Endodermal cell (in vitro differentiated cells): ENCODE data around the gene NAALADL2. TPM values are rescaled to one million over a fixed set of nuclear protein-coding genes. Genes with fewer than 3 reads are reported as not detected.

Experiments
- DNase-seq: peaks from one replicate; pipeline ENCODE4 v3.0.0-alpha.2; 2017
- H3K27ac ChIP-seq: 2 replicates; pipeline ENCODE4 v1.5.1; 2013; ENCODE audit warnings: mild to moderate bottlenecking, low read depth, low read length, moderate library complexity
- H3K27me3 ChIP-seq: 2 replicates; pipeline ENCODE4 v1.6.1; 2013; ENCODE audit warnings: mild to moderate bottlenecking, low read length, moderate library complexity; ENCODE audit not compliant: insufficient read depth, control insufficient read depth, poor library complexity, severe bottlenecking
- H3K36me3 ChIP-seq: 2 replicates; pipeline ENCODE4 v1.7.0; 2013; ENCODE audit warnings: mild to moderate bottlenecking, low read length, moderate library complexity; ENCODE audit not compliant: control insufficient read depth, insufficient read depth
- H3K4me1 ChIP-seq: one replicate; pipeline ENCODE4 v1.7.0; 2013; ENCODE audit warnings: low read length; ENCODE audit not compliant: control insufficient read depth, insufficient read depth
- H3K4me3 ChIP-seq: 2 replicates; pipeline ENCODE4 v1.5.1; 2013; ENCODE audit warnings: mild to moderate bottlenecking, low read length, moderate library complexity
- H3K9ac ChIP-seq: 2 replicates; pipeline ENCODE4 v1.6.1; 2013; ENCODE audit warnings: mild to moderate bottlenecking, low read length, moderate library complexity; ENCODE audit not compliant: poor library complexity, severe bottlenecking; ENCODE audit errors: extremely low read depth
- H3K9me3 ChIP-seq: 2 replicates; pipeline ENCODE4 v1.6.1; 2013; ENCODE audit warnings: mild to moderate bottlenecking, low read length, moderate library complexity; ENCODE audit not compliant: control insufficient read depth
- H3K27ac Mint-ChIP-seq: 2 replicates; pipeline ENCODE4 v1.8.0; 2020; ENCODE audit warnings: mixed read lengths
- H3K27me3 Mint-ChIP-seq: 2 replicates; pipeline ENCODE4 v1.8.0; 2021; ENCODE audit warnings: mild to moderate bottlenecking, mixed read lengths; ENCODE audit not compliant: insufficient read depth
- H3K36me3 Mint-ChIP-seq: 2 replicates; pipeline ENCODE4 v1.8.0; 2020; ENCODE audit warnings: low read depth, mixed read lengths
- H3K4me1 Mint-ChIP-seq: 2 replicates; pipeline ENCODE4 v1.8.0; 2020; ENCODE audit warnings: mixed read lengths
- H3K4me3 Mint-ChIP-seq: 2 replicates; pipeline ENCODE4 v1.8.0; 2020; ENCODE audit warnings: mild to moderate bottlenecking, moderate library complexity, mixed read lengths
- H3K9me3 Mint-ChIP-seq: 2 replicates; pipeline ENCODE4 v1.8.0; 2020; ENCODE audit warnings: mild to moderate bottlenecking, mixed read lengths
- WGBS, 2 experiments: methylation state at CpG; one replicate each; pipeline versions ENCODE4 v1.1.5 to v1.1.7; 2013; ENCODE audit warnings: missing lambda C conversion rate in 2 of 2, mixed read lengths in 1 of 2; ENCODE audit not compliant: insufficient coverage in 1 of 2, insufficient read length in 1 of 2; 5-methylcytosine and 5-hydroxymethylcytosine counted together
- total RNA-seq, 2 donors: library from RNA; stranded (reverse); fragmentation: NEBNext Ultra II Directional in 1 of 2; extraction: Animal tissue kit (Norgen Biotek cat#: 25700) in 1 of 2; gene quantifications; 2 replicates in 1 of 2; 3 replicates in 1 of 2; pipeline ENCODE4 v1.2.1, GENCODE V29; 2021
- TF ChIP-seq, protein P1 (sequence below): fragments of 200-600 bp; sonication (generic); conservative IDR thresholded peaks from 2 replicates; pipeline ENCODE4 v1.5.0; 2021; ENCODE audit warnings: antibody characterized with exemption, mild to moderate bottlenecking

The NAALADL2 gene
- total RNA-seq, 2 donors from 2014 or later = 1.6 to 1.8 TPM

- no peak overlapping the region for H3K27ac ChIP-seq
- H3K36me3 Mint-ChIP-seq = no peaks in the 10 kb centered on the region
- no peaks in the 10 kb centered on the region for H3K27me3 ChIP-seq
- H3K9me3 Mint-ChIP-seq = peaks cover 28% of the 10 kb centered on the region
- no peak overlapping the region for H3K4me3 Mint-ChIP-seq
- H3K4me1 ChIP-seq = no peaks in the 10 kb centered on the region
- H3K9me3 ChIP-seq = peaks cover 12% of the 10 kb centered on the region
- DNase-seq = no peak
- H3K9ac ChIP-seq = no peak overlapping the region
- no peaks in the 10 kb centered on the region for H3K36me3 ChIP-seq
- H3K4me3 ChIP-seq = no peak overlapping the region
- H3K27me3 Mint-ChIP-seq = no peaks in the 10 kb centered on the region
- H3K27ac Mint-ChIP-seq = no peak overlapping the region
- 100% methylated on average over 1 of the region's 2 CpGs; no CpG with 5 or more reads in 1 of the 2 experiments for WGBS, 2 experiments
- TF ChIP-seq, protein P1, sequence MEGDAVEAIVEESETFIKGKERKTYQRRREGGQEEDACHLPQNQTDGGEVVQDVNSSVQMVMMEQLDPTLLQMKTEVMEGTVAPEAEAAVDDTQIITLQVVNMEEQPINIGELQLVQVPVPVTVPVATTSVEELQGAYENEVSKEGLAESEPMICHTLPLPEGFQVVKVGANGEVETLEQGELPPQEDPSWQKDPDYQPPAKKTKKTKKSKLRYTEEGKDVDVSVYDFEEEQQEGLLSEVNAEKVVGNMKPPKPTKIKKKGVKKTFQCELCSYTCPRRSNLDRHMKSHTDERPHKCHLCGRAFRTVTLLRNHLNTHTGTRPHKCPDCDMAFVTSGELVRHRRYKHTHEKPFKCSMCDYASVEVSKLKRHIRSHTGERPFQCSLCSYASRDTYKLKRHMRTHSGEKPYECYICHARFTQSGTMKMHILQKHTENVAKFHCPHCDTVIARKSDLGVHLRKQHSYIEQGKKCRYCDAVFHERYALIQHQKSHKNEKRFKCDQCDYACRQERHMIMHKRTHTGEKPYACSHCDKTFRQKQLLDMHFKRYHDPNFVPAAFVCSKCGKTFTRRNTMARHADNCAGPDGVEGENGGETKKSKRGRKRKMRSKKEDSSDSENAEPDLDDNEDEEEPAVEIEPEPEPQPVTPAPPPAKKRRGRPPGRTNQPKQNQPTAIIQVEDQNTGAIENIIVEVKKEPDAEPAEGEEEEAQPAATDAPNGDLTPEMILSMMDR = no peak
- H3K4me1 Mint-ChIP-seq = no peaks in the 10 kb centered on the region
Measured at GRCh38 chr3:175732017-175732416, 872.9 kb downstream of the NAALADL2 start.

DNA sequence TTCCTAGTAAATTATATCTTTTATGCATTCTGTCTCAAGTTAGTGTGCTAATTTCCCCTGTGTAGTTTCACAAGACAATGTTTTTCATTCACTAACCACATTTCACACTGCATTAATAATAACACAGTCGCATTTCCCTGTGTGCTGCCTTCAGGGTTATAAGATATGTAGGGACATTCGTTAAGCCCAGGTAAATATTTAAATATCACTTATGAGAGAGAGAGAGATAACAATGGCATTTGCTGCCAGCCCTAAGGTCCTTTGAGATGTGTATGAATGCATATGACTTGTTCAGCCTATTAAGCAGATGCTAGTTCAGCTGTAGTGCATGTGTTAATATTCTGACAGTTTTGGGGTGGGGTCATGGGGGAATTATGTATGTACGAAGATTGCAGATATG, 876.7 kb downstream of the NAALADL2 start:
- H3K27ac Mint-ChIP-seq = no peak overlapping the region
- H3K36me3 Mint-ChIP-seq = no peaks in the 10 kb centered on the region
- Histone ChIP-seq H3K9ac (no peak overlapping the region), H3K4me1 (no peaks in the 10 kb centered on the region), H3K4me3 (no peak overlapping the region), H3K27me3 (no peaks in the 10 kb centered on the region), H3K27ac (no peak overlapping the region), H3K36me3 (no peaks in the 10 kb centered on the region), H3K9me3 (peaks cover 12% of the 10 kb centered on the region)
- peaks cover 28% of the 10 kb centered on the region for H3K9me3 Mint-ChIP-seq
- no peak for DNase-seq
- TF ChIP-seq, protein P1 = no peak
- H3K27me3 Mint-ChIP-seq = no peaks in the 10 kb centered on the region
- 92 to 100% methylated on average over 1 to 3 of the region's 3 CpGs for WGBS, 2 experiments
- no peak overlapping the region for H3K4me3 Mint-ChIP-seq
- peaks cover 2% of the 10 kb centered on the region for H3K4me1 Mint-ChIP-seq

DNA sequence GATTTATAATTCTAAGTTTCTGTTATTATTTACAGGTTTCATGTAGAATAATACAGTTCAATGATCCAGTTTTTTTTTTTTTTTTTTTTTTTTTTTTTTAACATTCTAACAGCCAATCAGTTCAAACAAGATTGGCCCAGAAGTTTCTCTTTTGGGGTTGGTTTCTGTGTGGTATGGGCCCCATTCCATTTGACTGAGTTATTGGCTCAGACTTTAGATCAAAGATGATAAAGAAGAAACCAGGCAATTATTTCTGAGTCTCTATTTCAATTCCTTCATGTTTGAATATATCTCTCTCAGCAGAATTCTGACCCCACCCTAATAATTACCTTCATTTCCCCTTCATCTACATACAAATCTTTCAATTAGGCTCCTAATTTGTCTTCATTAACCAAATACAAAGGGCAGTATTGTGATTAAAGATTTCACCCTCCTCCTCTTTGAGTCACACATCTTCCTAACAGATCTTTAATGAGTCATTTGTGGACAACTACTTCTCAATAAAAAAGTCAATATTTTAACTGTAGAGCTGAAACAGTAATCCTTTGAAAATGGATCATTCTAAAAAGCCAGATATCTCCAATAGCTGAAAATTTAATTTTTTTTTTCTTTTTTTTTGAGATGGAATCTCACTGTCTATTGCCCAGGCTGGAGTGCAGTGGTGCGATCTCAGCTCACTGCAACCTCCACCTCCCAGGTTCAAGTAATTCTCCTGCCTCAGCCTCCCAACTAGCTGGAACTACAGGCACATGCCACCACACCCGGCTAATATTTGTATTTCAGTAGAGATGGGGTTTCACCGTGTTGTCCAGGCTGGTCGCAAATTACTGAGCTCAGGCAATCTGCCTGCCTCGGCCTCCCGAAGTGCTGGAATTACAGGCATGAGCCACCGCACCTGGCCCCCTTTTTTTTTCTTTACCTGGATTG, 878.8 kb downstream of the NAALADL2 start:
- peaks cover 31% of the 10 kb centered on the region for H3K9me3 Mint-ChIP-seq
- no peak overlapping the region for H3K27ac ChIP-seq
- WGBS, 2 experiments = 89 to 93% methylated on average over 3 to 7 of the region's 7 CpGs
- no peak overlapping the region for H3K27ac Mint-ChIP-seq
- peaks cover 12% of the 10 kb centered on the region for H3K9me3 ChIP-seq
- H3K4me3 Mint-ChIP-seq = no peak overlapping the region
- H3K4me1 ChIP-seq = peaks cover 7% of the 10 kb centered on the region
- H3K27me3 ChIP-seq = no peaks in the 10 kb centered on the region
- no peaks in the 10 kb centered on the region for H3K36me3 ChIP-seq
- no peak for DNase-seq
- no peak overlapping the region for H3K9ac ChIP-seq
- H3K27me3 Mint-ChIP-seq = no peaks in the 10 kb centered on the region
- H3K4me3 ChIP-seq = no peak overlapping the region
- peaks cover 2% of the 10 kb centered on the region for H3K36me3 Mint-ChIP-seq
- peaks cover 14% of the 10 kb centered on the region for H3K4me1 Mint-ChIP-seq
- TF ChIP-seq, protein P1 = no peak
